ENCODE measurements around the gene SLC12A6.

The SLC12A6 gene

GRCh38 chr15:34246276-34246976 lies 91.2 kb downstream of the SLC12A6 start:
- no peak overlapping the region for H3K27ac ChIP-seq (ENCODE audit: extremely low read depth, low read depth, low read length)
- peaks cover 0 to 21% of the 10 kb centered on the region in 2 experiments; a peak in 1 of 3 replicates for H3K36me3 ChIP-seq (ENCODE audit: control insufficient read depth in 2 of 2, insufficient read depth in 1 of 2, low read length in 2 of 2)
- H3K4me1 ChIP-seq (ENCODE audit: control insufficient read depth, insufficient read depth, low read length) = no peaks in the 10 kb centered on the region
- CTCF ChIA-PET = interaction anchor here (0.6 kb wide), 1 partner anchor 88 kb away, joined by 3 read pairs; no protein-coding TSS in a partner anchor
- POLR2A ChIA-PET = no interaction called here
- no peaks in the 10 kb centered on the region for H3K9me3 ChIP-seq (ENCODE audit: control insufficient read depth, insufficient read depth, low read depth, low read length)
- TF ChIP-seq ZNF423 (tag by site-specific recombination; IDR thresholded peaks at IDR 0.05) (no peak), ZNF549 (tag by site-specific recombination; IDR thresholded peaks at IDR 0.05) (no peak), ZNF26 (tag by site-specific recombination; IDR thresholded peaks at IDR 0.05) (no peak), ZXDB (tag by site-specific recombination; IDR thresholded peaks at IDR 0.05) (no peak), ZNF610 (tag by site-specific recombination; IDR thresholded peaks at IDR 0.05; ENCODE audit: borderline replicate concordance) (no peak), ZNF280D (tag by site-specific recombination; IDR thresholded peaks at IDR 0.05) (no peak), MYNN (tag by site-specific recombination; IDR thresholded peaks at IDR 0.05; ENCODE audit: borderline replicate concordance) (no peak), ZNF302 (tag by site-specific recombination; IDR thresholded peaks at IDR 0.05; ENCODE audit: low read depth) (no peak), ZNF366 (tag by site-specific recombination; conservative IDR thresholded peaks at IDR 0.05) (no peak), ZNF76 (tag by site-specific recombination; IDR thresholded peaks at IDR 0.05; ENCODE audit: borderline replicate concordance, low read depth) (no peak), ZNF558 (tag by site-specific recombination; IDR thresholded peaks at IDR 0.05) (no peak), ZNF335 (tag by site-specific recombination; conservative IDR thresholded peaks at IDR 0.05) (no peak), ZBTB17 (tag by site-specific recombination; IDR thresholded peaks at IDR 0.05) (no peak), ZFP69B (tag by site-specific recombination; IDR thresholded peaks at IDR 0.05) (no peak), SP3 (tag by site-specific recombination; IDR thresholded peaks at IDR 0.05) (no peak), ZNF473 (tag by site-specific recombination; IDR thresholded peaks at IDR 0.05) (no peak), ZNF112 (tag by site-specific recombination; IDR thresholded peaks at IDR 0.05) (no peak), YY1 (tag by site-specific recombination; IDR thresholded peaks at IDR 0.05) (no peak), ZBTB1 (tag by site-specific recombination; IDR thresholded peaks at IDR 0.05) (no peak), ZSCAN16 (tag by site-specific recombination; IDR thresholded peaks at IDR 0.05) (no peak)
- H3K4me3 ChIP-seq (ENCODE audit: low read depth, low read length) = no peak overlapping the region

GRCh38 chr15:34243226-34243625 lies 94.4 kb downstream of the SLC12A6 start:
- POLR2A ChIA-PET = no interaction called here
- H3K36me3 ChIP-seq (ENCODE audit: control insufficient read depth in 2 of 2, insufficient read depth in 1 of 2, low read length in 2 of 2) = peaks cover 0 to 18% of the 10 kb centered on the region in 2 experiments; a peak in 1 of 3 replicates
- H3K27ac ChIP-seq (ENCODE audit: extremely low read depth, low read depth, low read length) = no peak overlapping the region
- TF ChIP-seq ZNF19 (tag by site-specific recombination; IDR thresholded peaks at IDR 0.05; ENCODE audit: low read depth) (no peak), ZNF223 (tag by site-specific recombination; IDR thresholded peaks at IDR 0.05) (no peak), ZNF391 (tag by site-specific recombination; IDR thresholded peaks at IDR 0.05; ENCODE audit: borderline replicate concordance, low read depth) (no peak)
- CTCF ChIA-PET = interaction anchor here (1.2 kb wide), 1 partner anchor 10 kb away, joined by 5 read pairs; no protein-coding TSS in a partner anchor
- H3K4me3 ChIP-seq (ENCODE audit: low read depth, low read length) = no peak overlapping the region
- no peaks in the 10 kb centered on the region for H3K4me1 ChIP-seq (ENCODE audit: control insufficient read depth, insufficient read depth, low read length)
- H3K9me3 ChIP-seq (ENCODE audit: control insufficient read depth, insufficient read depth, low read depth, low read length) = no peaks in the 10 kb centered on the region
